GM12873 (cell line): ENCODE data around the gene NPAS2.

ENCODE experiments used
- CTCF ChIP-seq: IDR thresholded peaks from 2 replicates; pipeline ENCODE4 v1.5.1; 2012; ENCODE audit warnings: low read depth, mild to moderate bottlenecking, moderate library complexity, low read length, control low read depth; ENCODE audit not compliant: insufficient read depth; ENCODE audit errors: missing control alignments

NPAS2 gene

GRCh38 chr2:100819370-100820272, at the start of gene NPAS2:
NPAS2 (plus strand) TSS chr2:100820139; CDS start chr2:100904755, 84,616 bp downstream.
- TF ChIP-seq CTCF: no peak

GRCh38 chr2:100771125-100771524, 48.8 kb upstream of the NPAS2 start:
- no peak for TF ChIP-seq CTCF

GRCh38 chr2:100773538-100773937, 46.4 kb upstream of the NPAS2 start:
- TF ChIP-seq CTCF: no peak

GRCh38 chr2:100776445-100776844, 43.5 kb upstream of the NPAS2 start:
- TF ChIP-seq CTCF: no peak

- no peak for TF ChIP-seq CTCF
Observed at GRCh38 chr2:100778637-100779450, 41.1 kb upstream of the NPAS2 start.

GRCh38 chr2:100779908-100780202, 40.1 kb upstream of the NPAS2 start:
- TF ChIP-seq CTCF: no peak
